Smooth muscle cell (in vitro differentiated cells): ENCODE data around the gene POLL. TPM values are rescaled to one million over a fixed set of nuclear protein-coding genes. Genes with fewer than 3 reads are reported as not detected.

Experiments
- DNase-seq: peaks from one replicate; lab custom pipeline; 2025; ENCODE audit not compliant: unreplicated experiment; lab: John Stamatoyannopoulos, UW
- H2AFZ ChIP-seq: fragments of 200-600 bp; sonication (generic); 2 replicates; pipeline ENCODE4 v1.6.0; 2016; ENCODE audit warnings: antibody characterized with exemption, low read depth, mild to moderate bottlenecking
- H3F3A ChIP-seq: fragments of 200-600 bp; sonication (generic); 2 replicates; pipeline ENCODE4 v1.6.0; 2017; ENCODE audit warnings: antibody characterized with exemption, low read depth
- H3K27ac ChIP-seq: fragments of 200-600 bp; sonication (generic); 2 replicates; pipeline ENCODE4 v1.5.1; 2016; ENCODE audit warnings: low read depth, mild to moderate bottlenecking
- H3K27me3 ChIP-seq: fragments of 200-600 bp; sonication (generic); 2 replicates; pipeline ENCODE4 v1.6.1; 2016; ENCODE audit warnings: low read depth, mild to moderate bottlenecking
- H3K36me3 ChIP-seq: fragments of 200-600 bp; sonication (generic); 2 replicates; pipeline ENCODE4 v1.5.1; 2016; ENCODE audit warnings: low read depth
- H3K4me1 ChIP-seq: fragments of 200-600 bp; sonication (generic); 2 replicates; pipeline ENCODE4 v1.5.1; 2016; ENCODE audit warnings: low read depth
- H3K4me2 ChIP-seq: fragments of 200-600 bp; sonication (generic); 2 replicates; pipeline ENCODE4 v1.6.0; 2016; ENCODE audit warnings: mild to moderate bottlenecking
- H3K4me3 ChIP-seq: fragments of 200-600 bp; sonication (generic); 2 replicates; pipeline ENCODE4 v1.5.1; 2016; ENCODE audit warnings: mild to moderate bottlenecking
- H3K79me2 ChIP-seq: fragments of 200-600 bp; sonication (generic); 2 replicates; pipeline ENCODE4 v1.6.0; 2016; ENCODE audit warnings: low read depth, mild to moderate bottlenecking
- H3K9ac ChIP-seq: fragments of 200-600 bp; sonication (generic); 2 replicates; pipeline ENCODE4 v1.6.0; 2016; ENCODE audit warnings: low read depth
- H3K9me3 ChIP-seq: fragments of 200-600 bp; sonication (generic); replicated peaks from 2 replicates; pipeline ENCODE4 v1.5.1; 2016; ENCODE audit warnings: low read depth
- H4K20me1 ChIP-seq: fragments of 200-600 bp; sonication (generic); 2 replicates; pipeline ENCODE4 v1.6.0; 2016; ENCODE audit warnings: low read depth
- CTCF ChIP-seq: fragments of 200-600 bp; sonication (generic); IDR thresholded peaks from 2 replicates; pipeline ENCODE4 v1.5.1; 2017; ENCODE audit warnings: borderline replicate concordance, mild to moderate bottlenecking, antibody characterized with exemption; ENCODE audit not compliant: insufficient read depth, poor library complexity, severe bottlenecking
- WGBS: methylation state at CpG from one replicate; pipeline ENCODE4 v1.1.7; 2016; ENCODE audit warnings: low lambda C conversion rate; 5-methylcytosine and 5-hydroxymethylcytosine counted together
- polyA plus RNA-seq: library from polyadenylated mRNA; unstranded; fragments of >200 nt; fragmentation: Nextera tagmentation; extraction: Ambion mirVana; gene quantifications from 2 replicates; pipeline ENCODE4 v1.2.1, GENCODE V29; 2016
- total RNA-seq: library from RNA; depleted of rRNA; stranded (reverse); fragments of >200 nt; gene quantifications from 2 replicates; pipeline ENCODE4 v1.2.3, GENCODE V29; 2014

The POLL gene
- total and polyA plus RNA-seq, 2 experiments from 2014 or later: 14.6 to 15.1 TPM

DNA sequence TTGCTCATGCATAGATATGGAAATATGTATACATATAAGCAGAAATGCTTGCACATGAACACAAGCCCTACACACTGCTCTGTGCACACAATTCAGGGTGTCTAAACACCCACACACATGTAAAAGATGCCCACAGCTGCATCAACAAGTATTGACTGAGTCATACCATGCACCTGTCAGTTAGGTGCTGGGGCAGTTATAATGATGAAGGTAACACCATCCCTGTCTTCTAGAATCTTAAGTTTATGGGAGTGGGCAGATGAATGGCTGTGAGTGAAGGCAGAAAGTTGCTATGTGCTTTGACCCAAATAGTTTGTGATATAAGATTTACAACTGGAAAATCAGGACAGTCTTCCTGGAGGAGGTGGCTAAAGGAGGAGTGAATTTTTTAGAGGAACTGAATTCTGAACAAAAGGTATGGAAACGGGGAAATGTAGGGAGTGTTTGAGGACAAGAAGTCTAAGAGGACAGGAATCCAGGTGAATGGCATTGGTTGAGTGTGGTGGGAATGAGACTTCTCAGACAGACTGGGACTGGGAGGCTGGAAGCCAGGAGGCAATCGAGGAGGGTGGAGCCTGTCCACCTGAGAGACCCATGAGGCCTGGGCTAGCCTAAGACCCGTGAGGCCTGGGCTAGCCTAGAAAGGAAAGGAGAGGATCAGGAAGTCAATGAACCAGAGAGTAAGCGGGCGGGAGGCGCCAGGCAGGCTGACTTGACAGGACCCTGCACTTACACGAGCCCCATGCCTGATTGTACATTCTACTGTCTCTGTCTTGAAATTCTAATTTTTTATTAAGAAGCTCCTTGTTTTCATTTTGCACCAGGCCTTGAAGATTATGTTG, 20.7 kb downstream of the POLL start:
- Histone ChIP-seq H2AFZ (no peak overlapping the region), H3K27me3 (peaks cover 52% of the 10 kb centered on the region), H3K4me2 (no peak overlapping the region), H3K4me1 (peaks cover 13% of the 10 kb centered on the region), H3K79me2 (no peaks in the 10 kb centered on the region), H3K9ac (no peak overlapping the region), H3K27ac (no peak overlapping the region), H3K4me3 (no peak overlapping the region), H4K20me1 (no peaks in the 10 kb centered on the region), H3F3A (no peaks in the 10 kb centered on the region), H3K36me3 (no peaks in the 10 kb centered on the region), H3K9me3 (no peaks in the 10 kb centered on the region)
- WGBS: 93% methylated on average over 7 of the region's 7 CpGs
- DNase-seq: no peak
- no peak for TF ChIP-seq CTCF

DNA sequence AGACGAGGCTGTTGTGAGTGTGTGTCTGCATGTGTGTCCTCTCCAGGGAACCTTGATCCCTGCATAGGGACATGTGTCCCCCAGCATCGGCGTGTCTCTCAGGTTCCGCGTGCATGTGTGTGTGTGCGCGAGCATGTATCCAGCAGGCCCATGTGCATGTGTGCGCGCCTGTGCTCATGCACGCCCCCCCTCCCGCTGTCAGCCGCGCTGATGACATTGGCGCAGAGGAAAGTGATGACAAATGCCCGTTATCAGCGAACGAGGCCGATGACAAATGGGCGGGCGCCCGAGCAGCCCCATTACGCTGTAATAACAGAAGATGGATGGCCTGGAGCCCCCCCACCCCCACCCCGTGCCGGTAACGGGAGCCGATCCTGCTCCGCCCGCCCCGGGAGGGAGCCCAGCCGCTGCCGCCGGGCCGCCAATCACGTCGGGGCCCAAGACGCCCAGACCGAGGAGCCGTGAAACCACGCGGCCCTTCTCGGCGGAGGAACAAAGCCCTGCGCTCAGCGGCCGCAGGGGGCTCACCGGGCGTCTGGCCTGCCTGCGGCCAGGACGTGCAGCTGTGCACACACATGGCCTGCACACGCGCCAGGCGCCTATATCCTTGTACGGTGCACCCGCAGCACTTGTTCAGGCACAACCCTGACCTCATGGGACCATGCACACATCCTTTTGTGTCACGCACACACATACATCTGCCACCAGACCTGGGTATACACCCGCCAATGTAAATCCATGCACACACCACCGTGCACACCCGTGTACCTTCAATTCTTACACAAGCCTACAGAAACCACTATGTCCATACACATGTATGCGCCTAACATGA, 21.5 kb downstream of the POLL start:
- no peak overlapping the region for H3K9ac ChIP-seq
- H4K20me1 ChIP-seq: no peaks in the 10 kb centered on the region
- whole genome bisulfite sequencing: 31% methylated on average over 54 of the region's 59 CpGs
- no peak overlapping the region for H2AFZ ChIP-seq
- TF ChIP-seq CTCF: no peak
- DNase-seq: no peak
- peak overlapping the region; percentile 3 for H3K4me3 ChIP-seq
- peak overlapping the region; percentile 74 for H3K4me2 ChIP-seq
- no peaks in the 10 kb centered on the region for H3K9me3 ChIP-seq
- H3K4me1 ChIP-seq: peaks cover 13% of the 10 kb centered on the region
- H3K79me2 ChIP-seq: no peaks in the 10 kb centered on the region
- H3K27me3 ChIP-seq: peaks cover 52% of the 10 kb centered on the region
- H3K36me3 ChIP-seq: no peaks in the 10 kb centered on the region
- no peaks in the 10 kb centered on the region for H3F3A ChIP-seq
- no peak overlapping the region for H3K27ac ChIP-seq

- Histone ChIP-seq H3K79me2 (no peaks in the 10 kb centered on the region), H2AFZ (no peak overlapping the region), H3F3A (no peaks in the 10 kb centered on the region), H3K36me3 (no peaks in the 10 kb centered on the region), H3K4me1 (peaks cover 13% of the 10 kb centered on the region), H3K27me3 (peaks cover 52% of the 10 kb centered on the region), H3K4me2 (peak overlapping the region; percentile 74), H3K9ac (no peak overlapping the region), H3K9me3 (no peaks in the 10 kb centered on the region), H4K20me1 (no peaks in the 10 kb centered on the region), H3K4me3 (no peak overlapping the region), H3K27ac (no peak overlapping the region)
- DNase-seq: no peak
- 87% methylated on average over 8 of the region's 8 CpGs for WGBS
- TF ChIP-seq CTCF: no peak
Observed at GRCh38 chr10:101565936-101566332, 22.1 kb downstream of the POLL start.
